Erythroblast (primary cell): ENCODE measurements around the gene B4GALNT4.
"Not testable (repeated sequence)": the region's sequence is repeated elsewhere in the genome, so short reads cannot be mapped to it uniquely, and the experiment has no call there.

Experiments
- GATA1 ChIP-seq: IDR thresholded peaks from 2 replicates; pipeline ENCODE4 v1.6.1; 2011; ENCODE audit warnings: low read depth, mild to moderate bottlenecking, control low read depth, low read length, moderate library complexity
- POLR2A ChIP-seq: IDR thresholded peaks from 2 replicates; pipeline ENCODE4 v1.6.1; 2011; ENCODE audit warnings: mild to moderate bottlenecking, low read length

DNA sequence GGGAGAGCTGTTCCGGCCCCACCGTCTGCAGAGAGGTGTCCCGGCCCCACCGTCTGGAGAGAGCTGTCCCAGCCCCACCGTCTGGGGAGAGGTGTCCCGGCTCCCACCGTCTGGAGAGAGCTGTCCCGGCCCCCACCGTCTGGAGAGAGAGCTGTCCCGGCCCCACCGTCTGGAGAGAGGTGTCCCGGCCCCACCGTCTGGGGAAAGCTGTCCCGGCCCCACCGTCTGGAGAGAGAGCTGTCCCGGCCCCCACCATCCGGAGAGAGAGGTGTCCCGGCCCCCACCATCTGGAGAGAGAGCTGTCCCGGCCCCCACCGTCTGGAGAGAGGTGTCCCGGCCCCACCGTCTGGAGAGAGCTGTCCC is 5.9 kb upstream of the B4GALNT4 start:
- not testable (repeated sequence) for TF ChIP-seq POLR2A, GATA1
